B cell (primary cell): ENCODE measurements around the gene LEMD2. TPM values are rescaled to one million over a fixed set of nuclear protein-coding genes. Genes with fewer than 3 reads are reported as not detected.
"Not testable (repeated sequence)": the region's sequence is repeated elsewhere in the genome, so short reads cannot be mapped to it uniquely, and the experiment has no call there.

ENCODE experiments used
- ATAC-seq: fragments of 200-7000 bp; cut with Tn5 transposase; one replicate; pipeline ENCODE4 v1.10.0; 2021; ENCODE audit warnings: low read depth, mild to moderate bottlenecking, moderate number of reproducible peaks, moderate library complexity
- CTCF ChIA-PET: fragments of 350-600 bp; sonication (Branson Sonifier 250); formaldehyde crosslinking; loops from one replicate; lab custom pipeline; 2021; ENCODE audit warnings: antibody characterized with exemption, inconsistent platforms; lab: Charles Lee
- POLR2A ChIA-PET: fragments of 350-600 bp; sonication (Branson Sonifier 250); formaldehyde crosslinking; loops from one replicate; lab custom pipeline; 2021; ENCODE audit warnings: antibody characterized with exemption; lab: Charles Lee
- DNase-seq: peaks from one replicate; pipeline ENCODE4 v3.0.0; 2013
- H2AFZ ChIP-seq: 2 replicates; pipeline ENCODE4 v1.6.1; 2012; ENCODE audit warnings: mild to moderate bottlenecking, low read depth, low read length; ENCODE audit not compliant: insufficient read depth, poor library complexity, severe bottlenecking
- H3K27ac ChIP-seq, 2 donors: 1 replicate in 1 of 2; 2 replicates in 1 of 2; pipeline ENCODE4 v1.5.1; 2012 to 2013; ENCODE audit warnings: low read length in 2 of 2, mild to moderate bottlenecking in 2 of 2, moderate library complexity in 1 of 2
- H3K27me3 ChIP-seq, 4 experiments: fragments of 200-600 bp in 1 of 4; sonication (generic) in 1 of 4; replicated peaks in 1 of 4; 1 replicate in 2 of 4; 2 replicates in 2 of 4; pipeline versions ENCODE4 v1.6.1 to v1.7.0; 2013 to 2016; ENCODE audit warnings: low read length in 3 of 4, mild to moderate bottlenecking in 2 of 4, mixed read lengths in 1 of 4, moderate library complexity in 1 of 4; ENCODE audit not compliant: insufficient read depth in 4 of 4, control insufficient read depth in 3 of 4; ENCODE audit errors: control extremely low read depth in 1 of 4
- H3K36me3 ChIP-seq, 2 experiments: replicated peaks in 1 of 2; 1 replicate in 1 of 2; 2 replicates in 1 of 2; pipeline versions ENCODE4 v1.6.1 to v1.7.1; 2013; ENCODE audit warnings: low read length in 1 of 2; ENCODE audit not compliant: insufficient read depth in 2 of 2, control insufficient read depth in 1 of 2; ENCODE audit errors: control extremely low read depth in 1 of 2, extremely low read depth in 1 of 2
- H3K4me1 ChIP-seq, 2 donors: fragments of 200-600 bp in 1 of 2; sonication (generic) in 1 of 2; 1 replicate in 1 of 2; 2 replicates in 1 of 2; pipeline versions ENCODE4 v1.5.1 to v1.6.1; 2013 to 2017; ENCODE audit warnings: low read length in 2 of 2; ENCODE audit not compliant: control insufficient read depth in 2 of 2, insufficient read depth in 2 of 2
- H3K4me2 ChIP-seq: replicated peaks from 2 replicates; pipeline ENCODE3; 2012; ENCODE audit warnings: mild to moderate bottlenecking, low read depth, low read length; ENCODE audit not compliant: poor library complexity, severe bottlenecking
- H3K4me3 ChIP-seq, 5 experiments: fragments of 200-600 bp in 1 of 5; sonication (generic) in 1 of 5; 1 replicate in 3 of 5; 2 replicates in 2 of 5; pipeline versions ENCODE4 v1.5.1 to v1.7.0; 2011 to 2016; ENCODE audit warnings: low read length in 4 of 5, mild to moderate bottlenecking in 4 of 5, low read depth in 2 of 5, control low read depth in 1 of 5, moderate library complexity in 1 of 5; ENCODE audit not compliant: insufficient read depth in 1 of 5; ENCODE audit errors: control extremely low read depth in 1 of 5, extremely low read depth in 1 of 5
- H3K79me2 ChIP-seq: fragments of 200-600 bp; sonication (generic); one replicate; pipeline ENCODE4 v1.6.0; 2016; ENCODE audit warnings: low read length; ENCODE audit not compliant: control insufficient read depth, insufficient read depth
- H3K9ac ChIP-seq: fragments of 200-600 bp; sonication (generic); 2 replicates; pipeline ENCODE4 v1.6.1; 2017; ENCODE audit warnings: mild to moderate bottlenecking, low read length, moderate library complexity
- H3K9me3 ChIP-seq, 3 donors: one replicate each; pipeline versions ENCODE4 v1.6.1 to v1.7.1; 2013; ENCODE audit warnings: low read length in 2 of 3; ENCODE audit not compliant: control insufficient read depth in 2 of 3, insufficient read depth in 1 of 3; ENCODE audit errors: control extremely low read depth in 1 of 3
- H4K20me1 ChIP-seq: 2 replicates; pipeline ENCODE4 v1.6.0; 2012; ENCODE audit warnings: mild to moderate bottlenecking, low read length; ENCODE audit not compliant: insufficient read depth, control insufficient read depth, poor library complexity, severe bottlenecking
- H3K27ac Mint-ChIP-seq: one replicate; pipeline ENCODE4 v1.8.0; 2021; ENCODE audit warnings: mixed read lengths
- H3K27me3 Mint-ChIP-seq: one replicate; pipeline ENCODE4 v1.8.0; 2021; ENCODE audit warnings: mixed read lengths
- H3K4me1 Mint-ChIP-seq: one replicate; pipeline ENCODE4 v1.8.0; 2021; ENCODE audit warnings: mixed read lengths
- H3K4me3 Mint-ChIP-seq: one replicate; pipeline ENCODE4 v1.8.0; 2021; ENCODE audit warnings: mixed read lengths
- H3K9me3 Mint-ChIP-seq: one replicate; pipeline ENCODE4 v1.8.0; 2022; ENCODE audit warnings: mixed read lengths; ENCODE audit not compliant: insufficient read depth
- EZH2 ChIP-seq: IDR thresholded peaks from 2 replicates; pipeline ENCODE4 v1.6.1; 2012; ENCODE audit warnings: borderline replicate concordance, low read depth, mild to moderate bottlenecking, moderate library complexity, low read length; ENCODE audit not compliant: insufficient read depth, poor library complexity, severe bottlenecking
- WGBS: methylation state at CpG from one replicate; pipeline ENCODE4 v1.1.5; 2013; ENCODE audit warnings: missing lambda C conversion rate; ENCODE audit not compliant: insufficient coverage; 5-methylcytosine and 5-hydroxymethylcytosine counted together
- intact Hi-C: fragments of 100-400 bp; cut with micrococcal nuclease; formaldehyde crosslinking; loops from one replicate; pipeline ENCODE4 v1.10.0; 2022
- polyA plus RNA-seq: library from polyadenylated mRNA; depleted of rRNA; stranded (reverse); fragments of >200 nt; gene quantifications from 2 replicates; pipeline ENCODE4 v1.2.3, GENCODE V29; 2012
- total RNA-seq, 2 donors: library from RNA; stranded (reverse); fragments of 120-200 nt in 1 of 2; gene quantifications; 1 replicate in 1 of 2; 2 replicates in 1 of 2; pipeline versions ENCODE4 v1.2.3 to v1.2.4, GENCODE V29; 2013 to 2022
- TF ChIP-seq, protein P1 (sequence below): fragments of 200-600 bp; IDR thresholded peaks from one replicate; pipeline ENCODE4 v1.8.0; 2022; ENCODE audit warnings: antibody characterized with exemption, mild to moderate bottlenecking

The LEMD2 gene
- total and polyA plus RNA-seq, 2 donors (not counting 1 experiment from before 2014, with no cell fraction given), result 58.7 to 113 TPM

DNA sequence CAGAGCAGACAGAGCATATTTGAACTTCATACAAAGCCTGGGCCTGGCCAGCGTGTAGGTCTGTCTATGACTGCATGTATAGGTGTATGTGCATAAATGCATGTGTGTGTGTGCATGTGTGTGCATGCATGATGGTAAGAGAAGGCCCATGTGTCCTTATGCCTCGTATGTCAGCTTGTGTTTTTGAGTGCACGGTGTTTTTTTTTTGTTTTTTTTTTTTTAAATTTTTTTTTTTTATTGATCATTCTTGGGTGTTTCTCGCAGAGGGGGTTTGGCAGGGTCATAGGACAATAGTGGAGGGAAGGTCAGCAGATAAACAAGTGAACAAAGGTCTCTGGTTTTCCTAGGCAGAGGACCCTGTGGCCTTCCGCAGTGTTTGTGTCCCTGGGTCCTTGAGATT, 42.8 kb upstream of the LEMD2 start:
- H3K9ac ChIP-seq, H3K79me2 ChIP-seq, CTCF ChIA-PET, H4K20me1 ChIP-seq, H3K4me1 Mint-ChIP-seq, POLR2A ChIA-PET, H3K27ac Mint-ChIP-seq, H3K36me3 ChIP-seq, DNase-seq, H2AFZ ChIP-seq, H3K27me3 ChIP-seq, H3K4me3 Mint-ChIP-seq, H3K4me2 ChIP-seq, H3K27ac ChIP-seq, ATAC-seq, intact Hi-C loops, H3K4me1 ChIP-seq, H3K9me3 Mint-ChIP-seq, H3K4me3 ChIP-seq: not testable (repeated sequence)
- peaks cover 21% of the 10 kb centered on the region for H3K27me3 Mint-ChIP-seq
- peaks cover 0 to 13% (median 0%) of the 10 kb centered on the region in 3 donors for H3K9me3 ChIP-seq
- WGBS, result 90% methylated on average over 3 of the region's 5 CpGs

DNA sequence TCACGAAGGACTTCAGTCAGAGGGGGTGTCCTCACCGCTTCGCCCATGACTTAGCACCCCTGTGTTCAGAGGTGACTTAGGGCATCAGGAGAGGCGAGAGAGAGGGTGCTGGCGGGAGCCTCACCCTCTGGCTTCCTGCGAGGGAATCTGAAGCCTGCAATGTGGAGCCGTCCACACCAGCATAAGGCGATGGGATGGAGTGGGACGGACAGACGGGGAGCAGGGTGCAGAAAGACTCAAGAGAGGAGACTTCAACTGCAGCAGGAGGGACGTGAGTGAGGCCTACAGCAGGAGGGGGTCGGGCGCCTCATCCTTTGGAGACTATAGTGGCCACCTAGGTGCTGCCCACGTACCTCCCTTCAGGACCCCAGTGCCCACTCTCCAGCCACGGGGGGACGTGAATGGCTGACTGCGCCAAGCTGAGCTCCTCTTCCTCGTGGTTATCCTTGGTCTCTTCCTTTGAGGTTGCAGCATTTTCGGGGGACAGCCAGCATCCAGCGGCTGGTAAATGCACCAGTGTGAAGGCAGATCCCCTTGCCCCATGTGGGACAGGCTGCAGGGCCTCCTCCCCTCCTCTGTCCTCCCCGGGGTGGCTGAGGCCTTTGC, 41.8 kb upstream of the LEMD2 start:
- peaks cover 0 to 13% (median 0%) of the 10 kb centered on the region in 3 donors for H3K9me3 ChIP-seq
- H3K9me3 Mint-ChIP-seq, result no peaks in the 10 kb centered on the region
- H3K4me1 ChIP-seq, result no peaks in the 10 kb centered on the region
- ChIA-PET CTCF (no interaction called here), POLR2A (no interaction called here)
- no peak overlapping the region for H2AFZ ChIP-seq
- DNase-seq (no peak), ATAC-seq (no peak)
- peaks cover 21% of the 10 kb centered on the region for H3K27me3 Mint-ChIP-seq
- no peak for TF ChIP-seq EZH2
- TF ChIP-seq, protein P1, sequence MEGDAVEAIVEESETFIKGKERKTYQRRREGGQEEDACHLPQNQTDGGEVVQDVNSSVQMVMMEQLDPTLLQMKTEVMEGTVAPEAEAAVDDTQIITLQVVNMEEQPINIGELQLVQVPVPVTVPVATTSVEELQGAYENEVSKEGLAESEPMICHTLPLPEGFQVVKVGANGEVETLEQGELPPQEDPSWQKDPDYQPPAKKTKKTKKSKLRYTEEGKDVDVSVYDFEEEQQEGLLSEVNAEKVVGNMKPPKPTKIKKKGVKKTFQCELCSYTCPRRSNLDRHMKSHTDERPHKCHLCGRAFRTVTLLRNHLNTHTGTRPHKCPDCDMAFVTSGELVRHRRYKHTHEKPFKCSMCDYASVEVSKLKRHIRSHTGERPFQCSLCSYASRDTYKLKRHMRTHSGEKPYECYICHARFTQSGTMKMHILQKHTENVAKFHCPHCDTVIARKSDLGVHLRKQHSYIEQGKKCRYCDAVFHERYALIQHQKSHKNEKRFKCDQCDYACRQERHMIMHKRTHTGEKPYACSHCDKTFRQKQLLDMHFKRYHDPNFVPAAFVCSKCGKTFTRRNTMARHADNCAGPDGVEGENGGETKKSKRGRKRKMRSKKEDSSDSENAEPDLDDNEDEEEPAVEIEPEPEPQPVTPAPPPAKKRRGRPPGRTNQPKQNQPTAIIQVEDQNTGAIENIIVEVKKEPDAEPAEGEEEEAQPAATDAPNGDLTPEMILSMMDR, result no peak
- H3K9ac ChIP-seq, result no peak overlapping the region
- H3K4me3 ChIP-seq, result no peak overlapping the region
- H3K4me2 ChIP-seq, result no peak overlapping the region
- H3K27ac Mint-ChIP-seq, result no peak overlapping the region
- no peaks in the 10 kb centered on the region for H3K36me3 ChIP-seq
- 82% methylated on average over 20 of the region's 21 CpGs for WGBS
- no peaks in the 10 kb centered on the region for H3K4me1 Mint-ChIP-seq
- no peaks in the 10 kb centered on the region for H4K20me1 ChIP-seq
- no peaks in the 10 kb centered on the region for H3K79me2 ChIP-seq
- no peak overlapping the region for H3K4me3 Mint-ChIP-seq
- no peak overlapping the region for H3K27ac ChIP-seq
- intact Hi-C loops, result no loop called here
- peaks cover 0 to 4% (median 0%) of the 10 kb centered on the region in 4 experiments for H3K27me3 ChIP-seq
